ENCODE data around the gene GRAMD4. TPM values are rescaled to one million over a fixed set of nuclear protein-coding genes. Genes with fewer than 3 reads are reported as not detected.

Gene GRAMD4
- total RNA-seq, 4 donors from 2014 or later, result 16.7 to 106 (median 53.3) TPM

GRCh38 chr22:46650078-46650810, 30.1 kb downstream of the GRAMD4 start:
- Histone ChIP-seq H3K27me3 (no peaks in the 10 kb centered on the region), H3K27ac (peak overlapping the region; percentile 88 to 98 (median 88)), H3K9me3 (no peaks in the 10 kb centered on the region), H3K4me1 (peaks cover 49 to 65% of the 10 kb centered on the region in 2 donors), H3K4me3 (peak overlapping the region in 1 of 4 donors; percentile 29), H3K36me3 (no peaks in the 10 kb centered on the region)
- ATAC-seq (peak; percentile 76 to 82), DNase-seq (peak; percentile 36 to 44)
- TF ChIP-seq, protein P1, sequence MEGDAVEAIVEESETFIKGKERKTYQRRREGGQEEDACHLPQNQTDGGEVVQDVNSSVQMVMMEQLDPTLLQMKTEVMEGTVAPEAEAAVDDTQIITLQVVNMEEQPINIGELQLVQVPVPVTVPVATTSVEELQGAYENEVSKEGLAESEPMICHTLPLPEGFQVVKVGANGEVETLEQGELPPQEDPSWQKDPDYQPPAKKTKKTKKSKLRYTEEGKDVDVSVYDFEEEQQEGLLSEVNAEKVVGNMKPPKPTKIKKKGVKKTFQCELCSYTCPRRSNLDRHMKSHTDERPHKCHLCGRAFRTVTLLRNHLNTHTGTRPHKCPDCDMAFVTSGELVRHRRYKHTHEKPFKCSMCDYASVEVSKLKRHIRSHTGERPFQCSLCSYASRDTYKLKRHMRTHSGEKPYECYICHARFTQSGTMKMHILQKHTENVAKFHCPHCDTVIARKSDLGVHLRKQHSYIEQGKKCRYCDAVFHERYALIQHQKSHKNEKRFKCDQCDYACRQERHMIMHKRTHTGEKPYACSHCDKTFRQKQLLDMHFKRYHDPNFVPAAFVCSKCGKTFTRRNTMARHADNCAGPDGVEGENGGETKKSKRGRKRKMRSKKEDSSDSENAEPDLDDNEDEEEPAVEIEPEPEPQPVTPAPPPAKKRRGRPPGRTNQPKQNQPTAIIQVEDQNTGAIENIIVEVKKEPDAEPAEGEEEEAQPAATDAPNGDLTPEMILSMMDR (IDR thresholded peaks at IDR 0.05 in 4 of 5, conservative IDR thresholded peaks at IDR 0.05 in 1 of 5), result no peak
- peak; percentile 13 to 41 for TF ChIP-seq POLR2A (IDR thresholded peaks at IDR 0.05)
- in situ Hi-C loops (cut with MboI; ENCODE audit: low sequenced_read_pairs in 4 of 4), result no loop called here
- intact Hi-C loops (cut with DNase I; ENCODE audit: low total_unique reads), result loop anchor here (2.0 kb wide), 1 partner anchor 71 kb away; no protein-coding TSS in a partner anchor

GRCh38 chr22:46651316-46651715, 31.1 kb downstream of the GRAMD4 start:
- in situ Hi-C loops (cut with MboI; ENCODE audit: low sequenced_read_pairs in 4 of 4), result no loop called here
- Histone ChIP-seq H3K9me3 (no peaks in the 10 kb centered on the region), H3K4me1 (peaks cover 49 to 56% of the 10 kb centered on the region in 2 donors), H3K27me3 (no peaks in the 10 kb centered on the region), H3K36me3 (no peaks in the 10 kb centered on the region), H3K4me3 (no peak overlapping the region), H3K27ac (peak overlapping the region; percentile 88 to 98 (median 88))
- no peak for ATAC-seq
- no peak for TF ChIP-seq POLR2A (IDR thresholded peaks at IDR 0.05)
- TF ChIP-seq, protein P1 (IDR thresholded peaks at IDR 0.05 in 4 of 5, conservative IDR thresholded peaks at IDR 0.05 in 1 of 5), result no peak
- intact Hi-C loops (cut with DNase I; ENCODE audit: low total_unique reads), result loop anchor here (2.0 kb wide), 1 partner anchor 73 kb away; no protein-coding TSS in a partner anchor
- DNase-seq, result no peak

GRCh38 chr22:46652081-46652846, 32.1 kb downstream of the GRAMD4 start:
- Histone ChIP-seq H3K27me3 (no peaks in the 10 kb centered on the region), H3K27ac (peak overlapping the region; percentile 11 to 98 (median 88)), H3K9me3 (no peaks in the 10 kb centered on the region), H3K4me3 (no peak overlapping the region), H3K36me3 (no peaks in the 10 kb centered on the region), H3K4me1 (peaks cover 45 to 53% of the 10 kb centered on the region in 2 donors)
- DNase-seq, result no peak
- ATAC-seq, result no peak
- in situ Hi-C loops (cut with MboI; ENCODE audit: low sequenced_read_pairs in 4 of 4), result no loop called here
- no peak for TF ChIP-seq POLR2A (IDR thresholded peaks at IDR 0.05)
- intact Hi-C loops (cut with DNase I; ENCODE audit: low total_unique reads), result no loop called here

DNA sequence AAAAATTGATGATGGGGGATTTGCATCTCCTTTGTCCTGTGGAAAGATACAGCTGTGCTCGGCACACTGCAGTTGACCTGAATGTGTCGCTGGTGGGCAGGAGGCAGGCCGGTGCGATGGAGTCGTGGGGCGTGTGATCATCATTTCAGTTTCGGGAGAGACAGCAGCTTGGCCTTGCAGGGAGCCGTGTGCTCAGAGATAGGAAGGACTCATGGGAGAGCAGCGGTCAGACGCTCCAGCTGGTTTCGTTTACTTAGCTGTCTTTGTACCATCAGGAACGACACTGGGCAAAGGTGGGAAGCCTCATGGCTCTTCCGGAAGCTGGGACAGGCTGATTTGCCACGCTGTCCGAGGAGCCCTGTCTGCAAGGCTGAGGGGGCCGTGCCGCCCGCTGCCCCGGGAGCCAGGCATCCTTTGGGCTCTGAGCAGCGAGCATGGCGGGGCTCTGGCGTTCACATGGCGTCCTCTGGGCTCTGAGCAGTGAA, 32.7 kb downstream of the GRAMD4 start:
- DNase-seq (no peak), ATAC-seq (no peak)
- in situ Hi-C loops (cut with MboI; ENCODE audit: low sequenced_read_pairs in 4 of 4) (no loop called here), intact Hi-C loops (cut with DNase I; ENCODE audit: low total_unique reads) (no loop called here)
- TF ChIP-seq POLR2A (IDR thresholded peaks at IDR 0.05), result no peak
- TF ChIP-seq, protein P1 (IDR thresholded peaks at IDR 0.05 in 4 of 5, conservative IDR thresholded peaks at IDR 0.05 in 1 of 5), result no peak
- Histone ChIP-seq H3K27ac (peak overlapping the region; percentile 7 to 98 (median 88)), H3K27me3 (no peaks in the 10 kb centered on the region), H3K4me3 (peak overlapping the region in 1 of 4 donors; percentile 13), H3K9me3 (no peaks in the 10 kb centered on the region), H3K4me1 (peaks cover 45 to 51% of the 10 kb centered on the region in 2 donors), H3K36me3 (no peaks in the 10 kb centered on the region)

- in situ Hi-C loops (cut with MboI; ENCODE audit: low sequenced_read_pairs in 4 of 4) (no loop called here), intact Hi-C loops (cut with DNase I; ENCODE audit: low total_unique reads) (no loop called here)
- no peaks in the 10 kb centered on the region for H3K27me3 ChIP-seq
- no peak for TF ChIP-seq POLR2A (IDR thresholded peaks at IDR 0.05)
- TF ChIP-seq, protein P1 (IDR thresholded peaks at IDR 0.05 in 4 of 5, conservative IDR thresholded peaks at IDR 0.05 in 1 of 5), result no peak
- peaks cover 45 to 51% of the 10 kb centered on the region in 2 donors for H3K4me1 ChIP-seq
- no peak for ATAC-seq
- no peak for DNase-seq
- peak overlapping the region in 2 of 4 donors; percentile 89 to 98 for H3K27ac ChIP-seq
- no peaks in the 10 kb centered on the region for H3K36me3 ChIP-seq
- H3K9me3 ChIP-seq, result no peaks in the 10 kb centered on the region
- no peak overlapping the region for H3K4me3 ChIP-seq
These were observed 33.4 kb downstream of the GRAMD4 start for GRCh38 chr22:46653596-46653995.

Measured in gastrocnemius medialis (tissue), 4 donors.